Bronchial epithelial cell (primary cell): ENCODE measurements around the gene CEACAM20. TPM values are rescaled to one million over a fixed set of nuclear protein-coding genes. Genes with fewer than 3 reads are reported as not detected.

Experiments used
- DNase-seq: peaks from one replicate; pipeline ENCODE4 v3.0.0-alpha.2; 2010; ENCODE audit warnings: low read depth
- FAIRE-seq: peaks from 2 replicates; lab custom pipeline; 2011; peaks lifted over from hg19 to GRCh38; lab: Jason Lieb, UNC
- H3K27me3 ChIP-seq: 2 replicates; pipeline ENCODE4 v1.5.1; 2011; ENCODE audit warnings: low read length; ENCODE audit not compliant: control insufficient read depth, insufficient read depth
- H3K36me3 ChIP-seq: 2 replicates; pipeline ENCODE4 v1.5.1; 2011; ENCODE audit warnings: low read length; ENCODE audit not compliant: control insufficient read depth, insufficient read depth
- H3K4me3 ChIP-seq: 2 replicates; pipeline ENCODE4 v1.5.1; 2011; ENCODE audit warnings: mild to moderate bottlenecking, low read depth, low read length, control low read depth
- CTCF ChIP-seq: IDR thresholded peaks from 2 replicates; pipeline ENCODE4 v1.5.1; 2011; ENCODE audit warnings: mild to moderate bottlenecking, moderate library complexity, low read length, control low read depth, inconsistent platforms; ENCODE audit not compliant: insufficient read depth, severe bottlenecking
- total RNA-seq: library from RNA; depleted of rRNA; stranded (reverse); fragments of >200 nt; gene quantifications from 2 replicates; pipeline ENCODE4 v1.2.1, GENCODE V29; 2014

The CEACAM20 gene
- total RNA-seq, 1 donor from 2014 or later = not detected

GRCh38 chr19:44573627-44574026, 44.2 kb upstream of the CEACAM20 start:
- no peak for FAIRE-seq
- no peak for TF ChIP-seq CTCF
- Histone ChIP-seq H3K27me3 (no peaks in the 10 kb centered on the region), H3K36me3 (no peaks in the 10 kb centered on the region), H3K4me3 (no peak overlapping the region)
- no peak for DNase-seq

- no peaks in the 10 kb centered on the region for H3K36me3 ChIP-seq
- no peak for TF ChIP-seq CTCF
- no peaks in the 10 kb centered on the region for H3K27me3 ChIP-seq
- no peak overlapping the region for H3K4me3 ChIP-seq
- DNase-seq = no peak
- no peak for FAIRE-seq
Observed at GRCh38 chr19:44573183-44573582, 43.7 kb upstream of the CEACAM20 start.

GRCh38 chr19:44572581-44572900, 43.1 kb upstream of the CEACAM20 start:
- Histone ChIP-seq H3K36me3 (no peaks in the 10 kb centered on the region), H3K27me3 (no peaks in the 10 kb centered on the region), H3K4me3 (no peak overlapping the region)
- no peak for TF ChIP-seq CTCF
- no peak for DNase-seq
- FAIRE-seq = no peak

GRCh38 chr19:44571830-44572580, 42.5 kb upstream of the CEACAM20 start:
- DNase-seq = no peak
- Histone ChIP-seq H3K4me3 (no peak overlapping the region), H3K27me3 (no peaks in the 10 kb centered on the region), H3K36me3 (no peaks in the 10 kb centered on the region)
- TF ChIP-seq CTCF = no peak
- FAIRE-seq = no peak

- H3K4me3 ChIP-seq = no peak overlapping the region
- no peaks in the 10 kb centered on the region for H3K27me3 ChIP-seq
- TF ChIP-seq CTCF = peak; percentile 73
- no peak for FAIRE-seq
- peak; percentile 72 for DNase-seq
- no peaks in the 10 kb centered on the region for H3K36me3 ChIP-seq
Observed at GRCh38 chr19:44570984-44571684, 41.7 kb upstream of the CEACAM20 start.
